Rectal smooth muscle tissue (tissue), 1 donor: ENCODE data around the gene ZSCAN10.

ENCODE experiments used
- H3K27ac ChIP-seq: one replicate; pipeline ENCODE4 v1.7.0; 2013; ENCODE audit warnings: low read depth, low read length, inconsistent platforms
- H3K27me3 ChIP-seq: one replicate; pipeline ENCODE4 v1.7.0; 2013; ENCODE audit warnings: low read length; ENCODE audit not compliant: control insufficient read depth, insufficient read depth
- H3K36me3 ChIP-seq: one replicate; pipeline ENCODE4 v1.7.0; 2013; ENCODE audit warnings: low read length; ENCODE audit not compliant: control insufficient read depth, insufficient read depth
- H3K4me1 ChIP-seq: one replicate; pipeline ENCODE4 v1.7.0; 2013; ENCODE audit warnings: low read length; ENCODE audit not compliant: control insufficient read depth, insufficient read depth
- H3K4me3 ChIP-seq: one replicate; pipeline ENCODE4 v1.7.0; 2013; ENCODE audit warnings: low read length
- H3K9ac ChIP-seq: one replicate; pipeline ENCODE4 v1.7.0; 2013; ENCODE audit warnings: low read length

ZSCAN10 gene

GRCh38 chr16:3046641-3047386 lies 52.3 kb downstream of the ZSCAN10 start:
- Histone ChIP-seq H3K4me1 (no peaks in the 10 kb centered on the region), H3K27me3 (peaks cover 18% of the 10 kb centered on the region), H3K36me3 (no peaks in the 10 kb centered on the region), H3K9ac (no peak overlapping the region), H3K4me3 (peak overlapping the region; percentile 33), H3K27ac (no peak overlapping the region)

GRCh38 chr16:3045758-3046640 lies 53.1 kb downstream of the ZSCAN10 start, which contains the start of gene MMP25:
TSS of gene MMP25 (plus strand) at chr16:3046561. CDS start at chr16:3046918, 357 bp downstream.
- no peak within 1 kb of the TSS for H3K9ac ChIP-seq
- H3K27me3 ChIP-seq = peaks cover 18% of the 10 kb centered on the region
- no peak within 1 kb of the TSS for H3K27ac ChIP-seq
- H3K4me1 ChIP-seq = no peaks in the 10 kb centered on the region
- H3K36me3 ChIP-seq = no peaks in the 10 kb centered on the region
- H3K4me3 ChIP-seq = peak within 1 kb of the TSS; percentile 59

GRCh38 chr16:3044708-3045107 lies 54.4 kb downstream of the ZSCAN10 start:
- H3K9ac ChIP-seq = no peak overlapping the region
- H3K4me1 ChIP-seq = no peaks in the 10 kb centered on the region
- no peaks in the 10 kb centered on the region for H3K36me3 ChIP-seq
- H3K27ac ChIP-seq = no peak overlapping the region
- H3K4me3 ChIP-seq = no peak overlapping the region
- H3K27me3 ChIP-seq = peaks cover 18% of the 10 kb centered on the region

GRCh38 chr16:3042376-3042775 lies 56.7 kb downstream of the ZSCAN10 start:
- no peak overlapping the region for H3K4me3 ChIP-seq
- peaks cover 23% of the 10 kb centered on the region for H3K27me3 ChIP-seq
- no peaks in the 10 kb centered on the region for H3K4me1 ChIP-seq
- no peaks in the 10 kb centered on the region for H3K36me3 ChIP-seq
- H3K9ac ChIP-seq = no peak overlapping the region
- no peak overlapping the region for H3K27ac ChIP-seq

GRCh38 chr16:3038896-3039295 lies 60.2 kb downstream of the ZSCAN10 start:
- H3K4me1 ChIP-seq = no peaks in the 10 kb centered on the region
- H3K27ac ChIP-seq = no peak overlapping the region
- no peaks in the 10 kb centered on the region for H3K36me3 ChIP-seq
- no peak overlapping the region for H3K9ac ChIP-seq
- H3K4me3 ChIP-seq = no peak overlapping the region
- H3K27me3 ChIP-seq = peaks cover 12% of the 10 kb centered on the region
